Stimulated activated CD4-positive, alpha-beta T cell treated with anti-CD3 and anti-CD28 coated beads, TNF-alpha, amount 100 ng/mL, for 4 hours (primary cell): ENCODE data around the gene AP1AR.
"Not testable (repeated sequence)": the region's sequence is repeated elsewhere in the genome, so short reads cannot be mapped to it uniquely, and the experiment has no call there.

ENCODE experiments used
- DNase-seq, 3 experiments: peaks; one replicate each; pipeline ENCODE4 v3.0.0-alpha.2; 2020; ENCODE audit warnings: low read depth in 3 of 3

The AP1AR gene

GRCh38 chr4:112231779-112232713, at the start of gene AP1AR:
AP1AR (plus strand) TSS chr4:112231787; CDS start chr4:112232092, 305 bp downstream.
- peak; percentile 50 to 72 (median 61) for DNase-seq

GRCh38 chr4:112182604-112183003, 49.0 kb upstream of the AP1AR start:
- DNase-seq: no peak

GRCh38 chr4:112183252-112183651, 48.3 kb upstream of the AP1AR start:
- no peak for DNase-seq

GRCh38 chr4:112184438-112184837, 47.1 kb upstream of the AP1AR start:
- no peak for DNase-seq

GRCh38 chr4:112185334-112185733, 46.3 kb upstream of the AP1AR start:
- no peak for DNase-seq

- no peak for DNase-seq
These were observed 45.6 kb upstream of the AP1AR start for GRCh38 chr4:112185740-112186670.

GRCh38 chr4:112189754-112190153, 41.8 kb upstream of the AP1AR start:
- no peak for DNase-seq

GRCh38 chr4:112190684-112191083, 40.9 kb upstream of the AP1AR start:
- no peak for DNase-seq

GRCh38 chr4:112196461-112196860, 35.1 kb upstream of the AP1AR start:
- no peak for DNase-seq

- DNase-seq: no peak
These were observed 32.5 kb upstream of the AP1AR start for GRCh38 chr4:112199041-112199440.

- no peak for DNase-seq
These were observed 29.6 kb upstream of the AP1AR start for GRCh38 chr4:112201915-112202505.

- no peak for DNase-seq
These were observed 28.0 kb upstream of the AP1AR start for GRCh38 chr4:112203593-112203992.

GRCh38 chr4:112206431-112206830, 25.2 kb upstream of the AP1AR start:
- no peak for DNase-seq

- not testable (repeated sequence) for DNase-seq
These were observed 23.2 kb upstream of the AP1AR start for GRCh38 chr4:112208137-112209095.

GRCh38 chr4:112210777-112211176, 20.8 kb upstream of the AP1AR start:
- DNase-seq: no peak

- no peak for DNase-seq
These were observed 18.5 kb upstream of the AP1AR start for GRCh38 chr4:112213091-112213490.

- no peak for DNase-seq
These were observed 17.7 kb upstream of the AP1AR start for GRCh38 chr4:112213856-112214255.

GRCh38 chr4:112214390-112215264, 17.0 kb upstream of the AP1AR start:
- DNase-seq: no peak

- DNase-seq: no peak
These were observed 11.7 kb upstream of the AP1AR start for GRCh38 chr4:112219826-112220366.
